ENCODE results near the gene FAM131C. TPM values are rescaled to one million over a fixed set of nuclear protein-coding genes. Genes with fewer than 3 reads are reported as not detected.

Gene FAM131C
- total RNA-seq, 1 experiment from 2014 or later, result 0.41 TPM

DNA sequence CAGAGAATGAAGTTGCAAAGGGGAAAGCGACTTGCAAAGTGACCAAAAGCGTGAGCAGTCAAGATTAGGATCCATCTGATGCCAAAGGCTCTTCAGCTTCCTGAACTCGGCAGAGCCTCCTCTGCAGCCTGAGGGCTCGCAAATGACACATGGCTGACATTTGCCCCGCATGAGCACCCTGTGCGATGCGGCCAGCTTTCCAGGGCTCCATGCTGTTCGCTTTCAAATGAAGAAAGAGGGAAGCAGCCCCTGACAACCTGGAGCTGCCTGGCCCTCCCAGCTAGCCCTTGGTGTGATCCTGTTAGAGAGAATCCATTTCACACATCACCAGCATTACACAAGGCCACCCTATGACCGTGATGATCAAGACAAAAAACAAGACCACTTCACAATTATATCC is 20.2 kb upstream of the FAM131C start:
- no peaks in the 10 kb centered on the region for H3K9me3 ChIP-seq
- H3K27me3 Mint-ChIP-seq (ENCODE audit: insufficient read depth, unreplicated experiment), result no peaks in the 10 kb centered on the region
- no peak for DNase-seq
- TF ChIP-seq, protein P1, sequence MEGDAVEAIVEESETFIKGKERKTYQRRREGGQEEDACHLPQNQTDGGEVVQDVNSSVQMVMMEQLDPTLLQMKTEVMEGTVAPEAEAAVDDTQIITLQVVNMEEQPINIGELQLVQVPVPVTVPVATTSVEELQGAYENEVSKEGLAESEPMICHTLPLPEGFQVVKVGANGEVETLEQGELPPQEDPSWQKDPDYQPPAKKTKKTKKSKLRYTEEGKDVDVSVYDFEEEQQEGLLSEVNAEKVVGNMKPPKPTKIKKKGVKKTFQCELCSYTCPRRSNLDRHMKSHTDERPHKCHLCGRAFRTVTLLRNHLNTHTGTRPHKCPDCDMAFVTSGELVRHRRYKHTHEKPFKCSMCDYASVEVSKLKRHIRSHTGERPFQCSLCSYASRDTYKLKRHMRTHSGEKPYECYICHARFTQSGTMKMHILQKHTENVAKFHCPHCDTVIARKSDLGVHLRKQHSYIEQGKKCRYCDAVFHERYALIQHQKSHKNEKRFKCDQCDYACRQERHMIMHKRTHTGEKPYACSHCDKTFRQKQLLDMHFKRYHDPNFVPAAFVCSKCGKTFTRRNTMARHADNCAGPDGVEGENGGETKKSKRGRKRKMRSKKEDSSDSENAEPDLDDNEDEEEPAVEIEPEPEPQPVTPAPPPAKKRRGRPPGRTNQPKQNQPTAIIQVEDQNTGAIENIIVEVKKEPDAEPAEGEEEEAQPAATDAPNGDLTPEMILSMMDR (IDR thresholded peaks at IDR 0.05; ENCODE audit: insufficient read depth in 1 of 2, low read depth in 1 of 2, low read length in 1 of 2, severe bottlenecking in 1 of 2, unreplicated experiment in 1 of 2), result no peak
- H3K4me3 ChIP-seq (ENCODE audit: low read depth, low read length), result no peak overlapping the region
- peaks cover 14% of the 10 kb centered on the region for H3K4me1 Mint-ChIP-seq (ENCODE audit: low read depth, unreplicated experiment)
- POLR2A ChIA-PET, result no interaction called here
- H3K36me3 ChIP-seq (ENCODE audit: control insufficient read depth, insufficient read depth, low read length), result no peaks in the 10 kb centered on the region
- H3K27me3 ChIP-seq (replicated peaks; ENCODE audit: control insufficient read depth, insufficient read depth, low read length), result no peaks in the 10 kb centered on the region
- no TSS peak for BruUV-seq (replicated peaks)
- no peaks in the 10 kb centered on the region for H3K9me3 Mint-ChIP-seq (ENCODE audit: unreplicated experiment)
- H3K27ac Mint-ChIP-seq (ENCODE audit: unreplicated experiment), result peak overlapping the region; percentile 11
- intact Hi-C loops (cut with micrococcal nuclease; ENCODE audit: unreplicated experiment), result no loop called here
- H3K4me3 Mint-ChIP-seq (ENCODE audit: unreplicated experiment), result no peak overlapping the region
- 0 out of 2 replicates have a peak, but pooled peaks cover 3% of the 10 kb centered on the region for H3K4me1 ChIP-seq
- CTCF ChIA-PET, result no interaction called here
- no peaks in the 10 kb centered on the region for H3K36me3 Mint-ChIP-seq (ENCODE audit: insufficient read depth, unreplicated experiment)

- H3K4me3 ChIP-seq (ENCODE audit: low read depth, low read length), result no peak overlapping the region
- no peak overlapping the region for H3K4me3 Mint-ChIP-seq (ENCODE audit: unreplicated experiment)
- no peaks in the 10 kb centered on the region for H3K27me3 Mint-ChIP-seq (ENCODE audit: insufficient read depth, unreplicated experiment)
- intact Hi-C loops (cut with micrococcal nuclease; ENCODE audit: unreplicated experiment), result no loop called here
- no peaks in the 10 kb centered on the region for H3K36me3 Mint-ChIP-seq (ENCODE audit: insufficient read depth, unreplicated experiment)
- no peak overlapping the region for H3K27ac Mint-ChIP-seq (ENCODE audit: unreplicated experiment)
- no peaks in the 10 kb centered on the region for H3K9me3 ChIP-seq
- H3K4me1 Mint-ChIP-seq (ENCODE audit: low read depth, unreplicated experiment), result peaks cover 14% of the 10 kb centered on the region
- DNase-seq, result no peak
- H3K36me3 ChIP-seq (ENCODE audit: control insufficient read depth, insufficient read depth, low read length), result no peaks in the 10 kb centered on the region
- H3K27me3 ChIP-seq (replicated peaks; ENCODE audit: control insufficient read depth, insufficient read depth, low read length), result no peaks in the 10 kb centered on the region
- ChIA-PET POLR2A (no interaction called here), CTCF (no interaction called here)
- H3K4me1 ChIP-seq, result 0 out of 2 replicates have a peak, but pooled peaks cover 3% of the 10 kb centered on the region
- TF ChIP-seq, protein P1 (IDR thresholded peaks at IDR 0.05; ENCODE audit: insufficient read depth in 1 of 2, low read depth in 1 of 2, low read length in 1 of 2, severe bottlenecking in 1 of 2, unreplicated experiment in 1 of 2), result no peak
- no TSS peak for BruUV-seq (replicated peaks)
- H3K9me3 Mint-ChIP-seq (ENCODE audit: unreplicated experiment), result no peaks in the 10 kb centered on the region
Observed at GRCh38 chr1:16092923-16093511, 19.6 kb upstream of the FAM131C start.

- POLR2A ChIA-PET, result no interaction called here
Observed at GRCh38 chr1:16092097-16092922, 18.9 kb upstream of the FAM131C start.

More at GRCh38 chr1:16092097-16092922, 18.9 kb upstream of the FAM131C start:
- intact Hi-C loops (cut with micrococcal nuclease; ENCODE audit: unreplicated experiment), result no loop called here
- no peak for DNase-seq
- peaks cover 14% of the 10 kb centered on the region for H3K4me1 Mint-ChIP-seq (ENCODE audit: low read depth, unreplicated experiment)
- BruUV-seq (replicated peaks), result no TSS peak
- H3K9me3 Mint-ChIP-seq (ENCODE audit: unreplicated experiment), result no peaks in the 10 kb centered on the region
- H3K4me3 ChIP-seq (ENCODE audit: low read depth, low read length), result no peak overlapping the region
- no peak overlapping the region for H3K27ac Mint-ChIP-seq (ENCODE audit: unreplicated experiment)
- no peak overlapping the region for H3K4me3 Mint-ChIP-seq (ENCODE audit: unreplicated experiment)
- H3K36me3 Mint-ChIP-seq (ENCODE audit: insufficient read depth, unreplicated experiment), result no peaks in the 10 kb centered on the region
- no peaks in the 10 kb centered on the region for H3K9me3 ChIP-seq
- H3K27me3 Mint-ChIP-seq (ENCODE audit: insufficient read depth, unreplicated experiment), result no peaks in the 10 kb centered on the region
- CTCF ChIA-PET, result interaction anchor here (0.5 to 2.2 kb wide), 2 partner anchors 13 to 63 kb away, joined by 3 to 4 read pairs; no protein-coding TSS in a partner anchor
- H3K27me3 ChIP-seq (replicated peaks; ENCODE audit: control insufficient read depth, insufficient read depth, low read length), result no peaks in the 10 kb centered on the region
- TF ChIP-seq, protein P1 (IDR thresholded peaks at IDR 0.05; ENCODE audit: insufficient read depth in 1 of 2, low read depth in 1 of 2, low read length in 1 of 2, severe bottlenecking in 1 of 2, unreplicated experiment in 1 of 2), result no peak
- 0 out of 2 replicates have a peak, but pooled peaks cover 3% of the 10 kb centered on the region for H3K4me1 ChIP-seq
- H3K36me3 ChIP-seq (ENCODE audit: control insufficient read depth, insufficient read depth, low read length), result no peaks in the 10 kb centered on the region

Measured in Caco-2 (cell line).